DOHH2 (cell line): ENCODE measurements around the gene LDAF1.

Experiments
- CTCF ChIP-seq: fragments of 200-600 bp; sonication (generic); IDR thresholded peaks from one replicate; pipeline ENCODE4 v1.5.1; 2014; ENCODE audit warnings: antibody characterized with exemption, mild to moderate bottlenecking, low read depth, low read length; ENCODE audit not compliant: poor library complexity, severe bottlenecking
- EZH2phosphoT487 ChIP-seq: fragments of 200-600 bp; sonication (generic); IDR thresholded peaks from 2 replicates; pipeline ENCODE4 v1.6.1; 2017; ENCODE audit warnings: borderline replicate concordance, mild to moderate bottlenecking, antibody characterized with exemption, low read length, moderate library complexity, mixed read lengths

DNA sequence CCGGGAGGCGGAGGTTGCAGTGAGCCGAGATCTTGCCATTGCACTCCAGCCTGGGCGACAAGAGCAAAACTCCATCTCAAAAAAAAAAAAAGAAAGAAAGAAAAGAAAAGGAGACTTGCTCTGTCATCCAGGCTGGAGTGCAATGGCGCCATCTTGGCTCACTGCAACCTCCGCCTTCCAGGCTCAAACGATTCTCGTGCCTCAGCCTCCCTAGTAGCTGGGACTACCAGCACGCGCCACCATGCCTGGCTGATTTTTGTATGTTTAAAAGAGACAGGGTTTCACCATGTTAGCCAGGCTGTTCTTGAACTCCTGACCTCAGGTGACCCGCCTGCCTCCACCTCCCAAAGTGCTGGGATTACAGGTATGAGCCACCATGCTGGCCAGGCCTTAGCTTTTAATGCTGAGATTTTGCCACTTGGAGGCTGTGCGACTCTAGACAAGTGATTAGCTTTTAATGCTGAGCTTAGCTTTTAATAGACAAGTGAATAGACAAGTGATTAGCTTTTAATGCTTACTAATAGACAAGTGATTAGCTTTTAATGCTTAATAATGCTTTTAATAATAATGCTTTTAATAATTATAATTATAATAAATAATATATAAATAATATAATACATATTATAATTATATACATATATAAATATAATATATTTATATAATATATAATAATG, 9.6 kb downstream of the LDAF1 start:
- TF ChIP-seq CTCF (no peak), EZH2phosphoT487 (no peak)
